ENCODE results near the gene PLA2G6.

DNA sequence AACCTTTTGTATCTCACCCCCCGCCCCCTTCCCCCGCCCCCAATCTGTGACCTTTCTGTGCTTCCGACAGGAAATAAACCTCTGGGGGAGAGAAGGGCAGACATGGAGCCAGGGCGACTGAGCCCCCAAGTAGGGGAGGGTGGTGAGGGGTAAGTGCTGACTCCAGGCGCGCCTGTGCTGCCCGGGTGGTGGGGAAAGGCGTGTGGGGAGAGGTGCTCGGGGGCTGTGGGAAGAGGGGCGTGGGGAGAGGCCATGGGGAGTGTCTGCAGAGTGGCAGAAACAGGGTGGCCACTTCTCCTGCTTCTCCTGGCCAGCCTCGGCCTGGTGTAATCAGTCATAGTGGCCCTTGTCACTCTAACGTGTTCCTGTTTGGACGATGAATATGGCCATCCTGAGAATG, 105.7 kb downstream of the PLA2G6 start:
- TF ChIP-seq POLR2A (IDR thresholded peaks at IDR 0.05) = no peak
- TF ChIP-seq, protein P1, sequence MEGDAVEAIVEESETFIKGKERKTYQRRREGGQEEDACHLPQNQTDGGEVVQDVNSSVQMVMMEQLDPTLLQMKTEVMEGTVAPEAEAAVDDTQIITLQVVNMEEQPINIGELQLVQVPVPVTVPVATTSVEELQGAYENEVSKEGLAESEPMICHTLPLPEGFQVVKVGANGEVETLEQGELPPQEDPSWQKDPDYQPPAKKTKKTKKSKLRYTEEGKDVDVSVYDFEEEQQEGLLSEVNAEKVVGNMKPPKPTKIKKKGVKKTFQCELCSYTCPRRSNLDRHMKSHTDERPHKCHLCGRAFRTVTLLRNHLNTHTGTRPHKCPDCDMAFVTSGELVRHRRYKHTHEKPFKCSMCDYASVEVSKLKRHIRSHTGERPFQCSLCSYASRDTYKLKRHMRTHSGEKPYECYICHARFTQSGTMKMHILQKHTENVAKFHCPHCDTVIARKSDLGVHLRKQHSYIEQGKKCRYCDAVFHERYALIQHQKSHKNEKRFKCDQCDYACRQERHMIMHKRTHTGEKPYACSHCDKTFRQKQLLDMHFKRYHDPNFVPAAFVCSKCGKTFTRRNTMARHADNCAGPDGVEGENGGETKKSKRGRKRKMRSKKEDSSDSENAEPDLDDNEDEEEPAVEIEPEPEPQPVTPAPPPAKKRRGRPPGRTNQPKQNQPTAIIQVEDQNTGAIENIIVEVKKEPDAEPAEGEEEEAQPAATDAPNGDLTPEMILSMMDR (IDR thresholded peaks at IDR 0.05) = no peak
